HepG2 (cell line): Measurements from ENCODE around the gene WDR48. TPM values are rescaled to one million over a fixed set of nuclear protein-coding genes. Genes with fewer than 3 reads are reported as not detected.

ENCODE experiments used
- ATAC-seq: fragments of 200-7000 bp; cut with Tn5 transposase; 3 replicates; pipeline ENCODE4 v1.9.1; 2020; ENCODE audit warnings: mild to moderate bottlenecking, moderate library complexity
- BruUV-seq: library from RNA; stranded (reverse); fragments of 400-500 nt; replicated peaks from 2 replicates; lab custom pipeline; 2021; lab: Mats Ljungman, UMichigan
- CTCF ChIA-PET: fragments of 300-600 bp; formaldehyde crosslinking; extraction: SDS; loops from one replicate; lab custom pipeline; 2021; ENCODE audit warnings: low total read pairs, inconsistent platforms, low intra/inter-chr PET ratio; lab: Yijun Ruan, JAX
- POLR2A ChIA-PET: fragments of 350-600 bp; sonication (Branson Sonifier 250); formaldehyde crosslinking; loops from one replicate; lab custom pipeline; 2020; ENCODE audit warnings: antibody characterized with exemption, inconsistent platforms; lab: Yijun Ruan, JAX
- DNase-seq: peaks from one replicate; pipeline ENCODE4 v3.0.0-alpha.2; 2015; ENCODE audit warnings: low spot score
- FAIRE-seq: peaks from 3 replicates; lab custom pipeline; 2011; peaks lifted over from hg19 to GRCh38; lab: Jason Lieb, UNC
- H2AFZ ChIP-seq: one replicate; pipeline ENCODE4 v1.6.1; 2011; ENCODE audit warnings: low read length, inconsistent platforms
- H3K27ac ChIP-seq: fragments of 300-600 bp; 3 replicates; pipeline ENCODE4 v1.8.0; 2011; ENCODE audit warnings: mixed run types, mild to moderate bottlenecking, mixed read lengths, low read length, inconsistent platforms; ENCODE audit not compliant: insufficient read depth; ENCODE audit errors: extremely low read length
- H3K27me3 ChIP-seq, 2 experiments: fragments of 200-600 bp in 1 of 2; 2 replicates in 1 of 2; 3 replicates in 1 of 2; pipeline versions ENCODE4 v1.6.0 to v1.8.0; 2011; ENCODE audit warnings: low read length in 2 of 2, mild to moderate bottlenecking in 2 of 2, moderate library complexity in 2 of 2, inconsistent platforms in 1 of 2; ENCODE audit not compliant: insufficient read depth in 2 of 2, control insufficient read depth in 1 of 2
- H3K36me3 ChIP-seq, 2 experiments: fragments of 200-600 bp in 1 of 2; replicated peaks in 1 of 2; 2 replicates in 1 of 2; 3 replicates in 1 of 2; pipeline versions ENCODE4 v1.5.1 to v1.8.0; 2011; ENCODE audit warnings: low read length in 2 of 2, inconsistent platforms in 1 of 2; ENCODE audit not compliant: insufficient read depth in 2 of 2, control insufficient read depth in 1 of 2
- H3K4me1 ChIP-seq: 2 replicates; pipeline ENCODE4 v1.5.1; 2012; ENCODE audit warnings: low read length, inconsistent platforms; ENCODE audit not compliant: insufficient read depth
- H3K4me2 ChIP-seq: 2 replicates; pipeline ENCODE4 v1.6.0; 2011; ENCODE audit warnings: low read depth, low read length, inconsistent platforms
- H3K4me3 ChIP-seq, 3 experiments: fragments of 200-600 bp in 1 of 3; sonication (generic), shearing (Covaris generic) in 1 of 3; replicated peaks in 1 of 3; 2 replicates each; pipeline ENCODE4 v1.5.1; 2011 to 2016; ENCODE audit warnings: low read length in 3 of 3, inconsistent platforms in 2 of 3, low read depth in 2 of 3, mild to moderate bottlenecking in 2 of 3, control low read depth in 1 of 3, mixed read lengths in 1 of 3; ENCODE audit not compliant: insufficient read depth in 1 of 3
- H3K79me2 ChIP-seq: one replicate; pipeline ENCODE4 v1.6.1; 2011; ENCODE audit warnings: low read length, inconsistent platforms; ENCODE audit not compliant: insufficient read depth
- H3K9ac ChIP-seq: 2 replicates; pipeline ENCODE4 v1.6.0; 2011; ENCODE audit warnings: mild to moderate bottlenecking, low read depth, low read length, inconsistent platforms; ENCODE audit not compliant: insufficient read depth
- H3K9me3 ChIP-seq: 2 replicates; pipeline ENCODE4 v1.5.1; 2012; ENCODE audit warnings: mild to moderate bottlenecking, low read length
- H4K20me1 ChIP-seq: 2 replicates; pipeline ENCODE4 v1.6.0; 2011; ENCODE audit warnings: inconsistent platforms, mild to moderate bottlenecking, low read length, moderate library complexity; ENCODE audit not compliant: insufficient read depth
- AHDC1 ChIP-seq: sonication (generic); formaldehyde crosslinking; IDR thresholded peaks from 2 replicates; pipeline ENCODE4 v1.5.1; 2020; ENCODE audit warnings: mild to moderate bottlenecking, missing genetic modification reagents, borderline replicate concordance
- CC2D1A ChIP-seq: sonication (generic); formaldehyde crosslinking; IDR thresholded peaks from 2 replicates; pipeline ENCODE4 v1.8.1; 2023; ENCODE audit warnings: mild to moderate bottlenecking, missing genetic modification reagents
- CENPBD1 ChIP-seq: sonication (generic); formaldehyde crosslinking; IDR thresholded peaks from 2 replicates; pipeline ENCODE4 v1.8.0; 2022; ENCODE audit warnings: missing genetic modification reagents, low read depth, mild to moderate bottlenecking, borderline replicate concordance
- FOXM1 ChIP-seq: sonication (generic); formaldehyde crosslinking; IDR thresholded peaks from 2 replicates; pipeline ENCODE4 v1.5.0; 2020; ENCODE audit warnings: missing genetic modification reagents
- FOXO4 ChIP-seq: sonication (generic); formaldehyde crosslinking; conservative IDR thresholded peaks from 2 replicates; pipeline ENCODE4 v1.8.1; 2023; ENCODE audit warnings: missing genetic modification reagents
- HMG20B ChIP-seq: conservative IDR thresholded peaks from 2 replicates; pipeline ENCODE4 v1.6.1; 2016; ENCODE audit warnings: missing genetic modification reagents, missing compliant biosample characterization
- IKZF4 ChIP-seq: sonication (generic); formaldehyde crosslinking; IDR thresholded peaks from 2 replicates; pipeline ENCODE4 v1.5.1; 2020; ENCODE audit warnings: borderline replicate concordance, mild to moderate bottlenecking, low read depth, missing genetic modification reagents; ENCODE audit errors: not compliant biosample characterization
- IRF1 ChIP-seq: sonication (generic); formaldehyde crosslinking; IDR thresholded peaks from 2 replicates; pipeline ENCODE4 v1.4.0; 2020; ENCODE audit warnings: low read depth, mild to moderate bottlenecking, missing genetic modification reagents
- IRF2 ChIP-seq: IDR thresholded peaks from 2 replicates; pipeline ENCODE4 v1.6.1; 2018; ENCODE audit warnings: missing genetic modification reagents, missing compliant biosample characterization
- PHF5A ChIP-seq: IDR thresholded peaks from one replicate; pipeline ENCODE4 v1.6.1; 2018; ENCODE audit warnings: low read depth, missing genetic modification reagents; ENCODE audit not compliant: unreplicated experiment
- RFX5 ChIP-seq: IDR thresholded peaks from 2 replicates; pipeline ENCODE4 v1.6.1; 2011; ENCODE audit warnings: low read depth, low read length, improper control_type of control experiment
- SMYD3 ChIP-seq: sonication (generic); formaldehyde crosslinking; IDR thresholded peaks from 2 replicates; pipeline ENCODE4 v1.8.1; 2023; ENCODE audit warnings: mild to moderate bottlenecking, missing genetic modification reagents
- SNAI1 ChIP-seq: sonication (generic); formaldehyde crosslinking; IDR thresholded peaks from 2 replicates; pipeline ENCODE4 v1.5.0; 2020; ENCODE audit warnings: mild to moderate bottlenecking, missing genetic modification reagents, borderline replicate concordance
- SRSF4 ChIP-seq: fragments of 200-400 bp; formaldehyde crosslinking; IDR thresholded peaks from one replicate; pipeline ENCODE4 v1.6.1; 2018; ENCODE audit warnings: mild to moderate bottlenecking, low read depth, low read length, moderate library complexity; ENCODE audit not compliant: poor library complexity, severe bottlenecking
- WGBS: methylation state at CpG from one replicate; pipeline ENCODE4 v1.1.6; 2017; ENCODE audit warnings: low lambda C conversion rate; 5-methylcytosine and 5-hydroxymethylcytosine counted together
- in situ Hi-C: cut with HindIII; loops from 2 replicates; pipeline ENCODE4 v1.10.0; 2017; ENCODE audit warnings: low pct_unique_long_range_greater_than_20kb; ENCODE audit not compliant: extremely low pct_ligation_motif_present
- intact Hi-C: fragments of 100-400 bp; cut with micrococcal nuclease; formaldehyde crosslinking; loops from one replicate; pipeline ENCODE4 v1.10.0; 2022; ENCODE audit not compliant: unreplicated experiment
- polyA plus RNA-seq, 8 experiments: library from polyadenylated mRNA; depleted of rRNA in 3 of 8; stranded (reverse) in 7 of 8; unstranded in 1 of 8; fragments of >200 nt; fragmentation: Illumina TruSeq in 4 of 8; extraction: Trizol in 4 of 8; gene quantifications; 2 replicates each; pipeline versions ENCODE4 v1.2.1 to v1.2.3, GENCODE V29; 2011 to 2016; ENCODE audit warnings: low read depth in 4 of 8, missing spikeins in 1 of 8, mixed read lengths in 1 of 8; ENCODE audit not compliant: insufficient read depth in 1 of 8
- total RNA-seq, 5 experiments: library from RNA; depleted of rRNA; stranded (reverse); fragments of >200 nt; fragmentation: Illumina TruSeq; extraction: Trizol; gene quantifications; 2 replicates each; pipeline ENCODE4 v1.2.3, GENCODE V29; 2016; ENCODE audit warnings: low read depth in 1 of 5

The WDR48 gene
- total and polyA plus RNA-seq, 2 of the 13 experiments (the other 11 are each of a cell fraction or from before 2014, with no cell fraction given): 29.2 to 31.2 TPM

GRCh38 chr3:39107388-39108199 is 55.8 kb downstream of the WDR48 start, which contains the start of the genes GORASP1 and TTC21A:
TSS of gene GORASP1 (minus strand) at chr3:39107627. CDS start at chr3:39107541, 86 bp downstream.
TSS of gene TTC21A (plus strand) at chr3:39107680. CDS start at chr3:39107838, 158 bp downstream.
- H2AFZ ChIP-seq: peak within 1 kb of the TSS; percentile 16
- DNase-seq (peak; percentile 76), ATAC-seq (peak; percentile 79), FAIRE-seq (peak; percentile 42)
- ChIA-PET CTCF (no interaction called here), POLR2A (interaction anchor here (0.7 to 1.0 kb wide), 4 partner anchors 20 to 181 kb away, joined by 3 read pairs; no protein-coding TSS in a partner anchor)
- H3K27ac ChIP-seq: peak within 1 kb of the TSS; percentile 72
- H3K27me3 ChIP-seq: no peaks in the 10 kb centered on the region; a peak in 1 of 5 replicates
- H3K9ac ChIP-seq: peak within 1 kb of the TSS; percentile 90
- BruUV-seq: no TSS peak
- in situ Hi-C loops: no loop called here
- H3K79me2 ChIP-seq: peaks cover 20% of the 10 kb centered on the region
- WGBS: 4% methylated on average over 16 of the region's 74 CpGs
- H3K4me2 ChIP-seq: peak within 1 kb of the TSS; percentile 97
- H4K20me1 ChIP-seq: no peaks in the 10 kb centered on the region
- intact Hi-C loops: loop anchor here (5.0 kb wide), 1 partner anchor 180 kb away; no protein-coding TSS in a partner anchor
- H3K36me3 ChIP-seq: no peaks in the 10 kb centered on the region; a peak in 1 of 5 replicates
- peak within 1 kb of the TSS; percentile 85 to 94 (median 87) for H3K4me3 ChIP-seq
- peaks cover 38% of the 10 kb centered on the region for H3K4me1 ChIP-seq
- H3K9me3 ChIP-seq: no peaks in the 10 kb centered on the region
- TF ChIP-seq IRF1 (no peak), HMG20B (no peak), IKZF4 (peak; percentile 38), RFX5 (no peak), SRSF4 (no peak), AHDC1 (CRISPR knock-in tag) (0 out of 2 replicates have a peak, but pooled peaks have one; percentile 21), SMYD3 (CRISPR knock-in tag) (no peak), FOXM1 (CRISPR knock-in tag) (no peak), IRF2 (0 out of 2 replicates have a peak, but pooled peaks have one; percentile 17), PHF5A (peak; percentile 35), CC2D1A (CRISPR knock-in tag) (no peak), SNAI1 (no peak), FOXO4 (CRISPR knock-in tag) (no peak), CENPBD1 (CRISPR knock-in tag) (no peak)
